HepG2 (cell line): Measurements from ENCODE around the gene RRP36. TPM values are rescaled to one million over a fixed set of nuclear protein-coding genes. Genes with fewer than 3 reads are reported as not detected.

Experiments
- ARNTL ChIP-seq: sonication (generic); formaldehyde crosslinking; IDR thresholded peaks from 2 replicates; pipeline ENCODE4 v1.4.0; 2020; ENCODE audit warnings: mild to moderate bottlenecking, missing genetic modification reagents
- HDAC6 ChIP-seq: fragments of 200-600 bp; sonication (generic); IDR thresholded peaks from 2 replicates; pipeline ENCODE4 v1.7.0; 2017; ENCODE audit warnings: mild to moderate bottlenecking, antibody characterized with exemption, low read length, low read depth
- JUNB ChIP-seq: sonication (generic); formaldehyde crosslinking; IDR thresholded peaks from 2 replicates; pipeline ENCODE4 v1.8.0; 2022; ENCODE audit warnings: missing genetic modification reagents, mild to moderate bottlenecking, borderline replicate concordance
- MTF1 ChIP-seq: sonication (generic); formaldehyde crosslinking; IDR thresholded peaks from 2 replicates; pipeline ENCODE4 v1.5.0; 2020; ENCODE audit warnings: missing genetic modification reagents
- MTF2 ChIP-seq: sonication (generic); formaldehyde crosslinking; IDR thresholded peaks from 2 replicates; pipeline ENCODE4 v1.5.0; 2020; ENCODE audit warnings: missing genetic modification reagents, borderline replicate concordance
- MXD1 ChIP-seq: sonication (generic); formaldehyde crosslinking; IDR thresholded peaks from 2 replicates; pipeline ENCODE4 v1.4.0; 2020; ENCODE audit warnings: mild to moderate bottlenecking, missing genetic modification reagents
- PITX1 ChIP-seq: sonication (generic); formaldehyde crosslinking; IDR thresholded peaks from 2 replicates; pipeline ENCODE4 v1.5.1; 2020; ENCODE audit warnings: mild to moderate bottlenecking, missing genetic modification reagents
- RFXAP ChIP-seq: sonication (generic); formaldehyde crosslinking; IDR thresholded peaks from 2 replicates; pipeline ENCODE4 v1.4.0; 2020; ENCODE audit warnings: missing genetic modification reagents, borderline replicate concordance
- SATB2 ChIP-seq: sonication (generic); formaldehyde crosslinking; IDR thresholded peaks from 2 replicates; pipeline ENCODE4 v1.5.0; 2020; ENCODE audit warnings: missing genetic modification reagents
- TFAP4 ChIP-seq: sonication (generic); IDR thresholded peaks from 2 replicates; pipeline ENCODE4 v1.6.1; 2016; ENCODE audit warnings: low read depth, borderline replicate concordance
- TGIF2 ChIP-seq: IDR thresholded peaks from 2 replicates; pipeline ENCODE4 v1.6.1; 2016; ENCODE audit warnings: control low read depth, missing compliant biosample characterization
- ZC3H4 ChIP-seq: sonication (generic); formaldehyde crosslinking; IDR thresholded peaks from 2 replicates; pipeline ENCODE4 v1.4.0; 2020; ENCODE audit warnings: missing genetic modification reagents, borderline replicate concordance
- ZNF232 ChIP-seq: sonication (generic); formaldehyde crosslinking; IDR thresholded peaks from 2 replicates; pipeline ENCODE4 v1.4.0; 2020; ENCODE audit warnings: missing genetic modification reagents, borderline replicate concordance
- ZNF253 ChIP-seq: sonication (generic); formaldehyde crosslinking; IDR thresholded peaks from 2 replicates; pipeline ENCODE4 v1.8.0; 2022; ENCODE audit warnings: mild to moderate bottlenecking, missing genetic modification reagents, borderline replicate concordance
- ZNF264 ChIP-seq: sonication (generic); formaldehyde crosslinking; IDR thresholded peaks from 2 replicates; pipeline ENCODE4 v1.4.0; 2020; ENCODE audit warnings: missing genetic modification reagents
- ZNF550 ChIP-seq: sonication (generic); formaldehyde crosslinking; IDR thresholded peaks from 2 replicates; pipeline ENCODE4 v1.4.0; 2020; ENCODE audit warnings: mild to moderate bottlenecking, missing genetic modification reagents, borderline replicate concordance
- ZNF709 ChIP-seq: sonication (generic); formaldehyde crosslinking; IDR thresholded peaks from 2 replicates; pipeline ENCODE4 v1.5.0; 2020; ENCODE audit warnings: mild to moderate bottlenecking, missing genetic modification reagents
- ZNF816 ChIP-seq: sonication (generic); formaldehyde crosslinking; IDR thresholded peaks from 2 replicates; pipeline ENCODE4 v1.8.0; 2022; ENCODE audit warnings: missing genetic modification reagents, mild to moderate bottlenecking, borderline replicate concordance
- ZNF83 ChIP-seq: sonication (generic); formaldehyde crosslinking; IDR thresholded peaks from 2 replicates; pipeline ENCODE4 v1.4.0; 2020; ENCODE audit warnings: missing genetic modification reagents, mild to moderate bottlenecking, borderline replicate concordance
- ZNF850 ChIP-seq: sonication (generic); formaldehyde crosslinking; conservative IDR thresholded peaks from 2 replicates; pipeline ENCODE4 v1.9.0; 2021; ENCODE audit warnings: mild to moderate bottlenecking, missing genetic modification reagents
- polyA plus RNA-seq, 8 experiments: library from polyadenylated mRNA; depleted of rRNA in 3 of 8; stranded (reverse) in 7 of 8; unstranded in 1 of 8; fragments of >200 nt; fragmentation: Illumina TruSeq in 4 of 8; extraction: Trizol in 4 of 8; gene quantifications; 2 replicates each; pipeline versions ENCODE4 v1.2.1 to v1.2.3, GENCODE V29; 2011 to 2016; ENCODE audit warnings: low read depth in 4 of 8, missing spikeins in 1 of 8, mixed read lengths in 1 of 8; ENCODE audit not compliant: insufficient read depth in 1 of 8
- total RNA-seq, 5 experiments: library from RNA; depleted of rRNA; stranded (reverse); fragments of >200 nt; fragmentation: Illumina TruSeq; extraction: Trizol; gene quantifications; 2 replicates each; pipeline ENCODE4 v1.2.3, GENCODE V29; 2016; ENCODE audit warnings: low read depth in 1 of 5
- TF ChIP-seq, protein P1 (sequence below): sonication (generic); formaldehyde crosslinking; IDR thresholded peaks from 2 replicates; pipeline ENCODE4 v1.4.0; 2020; ENCODE audit warnings: missing genetic modification reagents
- TF ChIP-seq, protein P2 (sequence below): sonication (generic); formaldehyde crosslinking; IDR thresholded peaks from 2 replicates; pipeline ENCODE4 v1.8.0; 2022; ENCODE audit warnings: missing genetic modification reagents, mild to moderate bottlenecking, moderate library complexity, borderline replicate concordance
- TF ChIP-seq, protein P3 (sequence below): sonication (generic); formaldehyde crosslinking; IDR thresholded peaks from 2 replicates; pipeline ENCODE4 v1.4.0; 2020; ENCODE audit warnings: mild to moderate bottlenecking, missing genetic modification reagents

The RRP36 gene
- total and polyA plus RNA-seq, 2 of the 13 experiments (the other 11 are each of a cell fraction or from before 2014, with no cell fraction given) = 29.5 to 144 TPM

DNA sequence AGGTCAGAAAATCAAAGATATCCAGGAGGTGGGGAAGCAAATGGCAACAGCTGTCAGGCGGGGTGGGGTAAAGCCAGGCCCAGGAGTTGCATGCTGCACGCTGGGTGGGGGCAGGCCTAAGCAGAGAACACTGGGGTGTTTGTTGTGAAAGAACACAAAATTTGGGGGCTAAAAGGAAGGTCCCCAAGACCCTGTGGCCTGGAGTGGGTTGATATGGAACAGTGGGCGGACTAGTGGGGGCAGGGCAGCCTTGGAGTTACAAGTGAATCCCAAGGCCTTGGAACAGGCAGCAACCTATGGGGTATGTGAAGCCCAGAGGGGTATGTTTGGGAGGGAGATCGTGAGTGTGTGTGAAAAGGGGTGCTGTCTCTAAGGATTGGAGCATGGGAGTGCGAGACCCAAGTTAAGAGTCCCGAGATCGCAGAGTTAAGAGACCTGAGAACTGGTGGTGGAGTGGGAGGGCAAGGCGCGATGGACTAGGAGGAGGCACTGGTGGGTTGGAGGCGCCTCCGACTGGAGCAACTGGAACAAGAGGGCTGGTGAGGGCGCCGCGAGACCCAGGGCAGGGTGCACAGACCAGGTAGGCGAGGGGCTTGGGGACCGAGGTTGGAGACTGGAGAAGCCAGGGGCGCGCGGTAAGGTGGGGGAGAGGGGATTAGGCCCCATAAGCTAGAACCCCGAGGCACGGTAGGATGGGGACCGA, 31.6 kb downstream of the RRP36 start (continued):
- TF ChIP-seq TFAP4 (peak; percentile 29; the same call in 1 of the 2 replicates), ZNF816 (CRISPR knock-in tag) (peak; percentile 74; the same call in 1 of the 2 replicates), SATB2 (CRISPR knock-in tag) (no peak), ZNF264 (CRISPR knock-in tag) (no peak), ZNF232 (0 out of 2 replicates have a peak, but pooled peaks have one; percentile 20), ZNF850 (CRISPR knock-in tag) (0 out of 2 replicates have a peak, but pooled peaks have one; percentile 7), ZNF253 (CRISPR knock-in tag) (0 out of 2 replicates have a peak, but pooled peaks have one; percentile 53), TGIF2 (0 out of 2 replicates have a peak, but pooled peaks have one; percentile 17), JUNB (CRISPR knock-in tag) (no peak), MTF2 (CRISPR knock-in tag) (0 out of 2 replicates have a peak, but pooled peaks have one; percentile 72), HDAC6 (no peak), MXD1 (no peak), ZC3H4 (CRISPR knock-in tag) (peak; percentile 46; the same call in 1 of the 2 replicates), ZNF709 (CRISPR knock-in tag) (no peak), PITX1 (CRISPR knock-in tag) (no peak), ARNTL (CRISPR knock-in tag) (no peak), ZNF550 (CRISPR knock-in tag) (peak; percentile 34; the same call in 1 of the 2 replicates), ZNF83 (no peak), RFXAP (CRISPR knock-in tag) (0 out of 2 replicates have a peak, but pooled peaks have one; percentile 37), MTF1 (no peak)
- TF ChIP-seq, protein P1, sequence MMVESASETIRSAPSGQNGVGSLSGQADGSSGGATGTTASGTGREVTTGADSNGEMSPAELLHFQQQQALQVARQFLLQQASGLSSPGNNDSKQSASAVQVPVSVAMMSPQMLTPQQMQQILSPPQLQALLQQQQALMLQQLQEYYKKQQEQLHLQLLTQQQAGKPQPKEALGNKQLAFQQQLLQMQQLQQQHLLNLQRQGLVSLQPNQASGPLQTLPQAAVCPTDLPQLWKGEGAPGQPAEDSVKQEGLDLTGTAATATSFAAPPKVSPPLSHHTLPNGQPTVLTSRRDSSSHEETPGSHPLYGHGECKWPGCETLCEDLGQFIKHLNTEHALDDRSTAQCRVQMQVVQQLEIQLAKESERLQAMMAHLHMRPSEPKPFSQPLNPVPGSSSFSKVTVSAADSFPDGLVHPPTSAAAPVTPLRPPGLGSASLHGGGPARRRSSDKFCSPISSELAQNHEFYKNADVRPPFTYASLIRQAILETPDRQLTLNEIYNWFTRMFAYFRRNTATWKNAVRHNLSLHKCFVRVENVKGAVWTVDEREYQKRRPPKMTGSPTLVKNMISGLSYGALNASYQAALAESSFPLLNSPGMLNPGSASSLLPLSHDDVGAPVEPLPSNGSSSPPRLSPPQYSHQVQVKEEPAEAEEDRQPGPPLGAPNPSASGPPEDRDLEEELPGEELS (CRISPR knock-in tag) = no peak
- TF ChIP-seq, protein P2, sequence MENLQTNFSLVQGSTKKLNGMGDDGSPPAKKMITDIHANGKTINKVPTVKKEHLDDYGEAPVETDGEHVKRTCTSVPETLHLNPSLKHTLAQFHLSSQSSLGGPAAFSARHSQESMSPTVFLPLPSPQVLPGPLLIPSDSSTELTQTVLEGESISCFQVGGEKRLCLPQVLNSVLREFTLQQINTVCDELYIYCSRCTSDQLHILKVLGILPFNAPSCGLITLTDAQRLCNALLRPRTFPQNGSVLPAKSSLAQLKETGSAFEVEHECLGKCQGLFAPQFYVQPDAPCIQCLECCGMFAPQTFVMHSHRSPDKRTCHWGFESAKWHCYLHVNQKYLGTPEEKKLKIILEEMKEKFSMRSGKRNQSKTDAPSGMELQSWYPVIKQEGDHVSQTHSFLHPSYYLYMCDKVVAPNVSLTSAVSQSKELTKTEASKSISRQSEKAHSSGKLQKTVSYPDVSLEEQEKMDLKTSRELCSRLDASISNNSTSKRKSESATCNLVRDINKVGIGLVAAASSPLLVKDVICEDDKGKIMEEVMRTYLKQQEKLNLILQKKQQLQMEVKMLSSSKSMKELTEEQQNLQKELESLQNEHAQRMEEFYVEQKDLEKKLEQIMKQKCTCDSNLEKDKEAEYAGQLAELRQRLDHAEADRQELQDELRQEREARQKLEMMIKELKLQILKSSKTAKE (CRISPR knock-in tag) = no peak
- TF ChIP-seq, protein P3, sequence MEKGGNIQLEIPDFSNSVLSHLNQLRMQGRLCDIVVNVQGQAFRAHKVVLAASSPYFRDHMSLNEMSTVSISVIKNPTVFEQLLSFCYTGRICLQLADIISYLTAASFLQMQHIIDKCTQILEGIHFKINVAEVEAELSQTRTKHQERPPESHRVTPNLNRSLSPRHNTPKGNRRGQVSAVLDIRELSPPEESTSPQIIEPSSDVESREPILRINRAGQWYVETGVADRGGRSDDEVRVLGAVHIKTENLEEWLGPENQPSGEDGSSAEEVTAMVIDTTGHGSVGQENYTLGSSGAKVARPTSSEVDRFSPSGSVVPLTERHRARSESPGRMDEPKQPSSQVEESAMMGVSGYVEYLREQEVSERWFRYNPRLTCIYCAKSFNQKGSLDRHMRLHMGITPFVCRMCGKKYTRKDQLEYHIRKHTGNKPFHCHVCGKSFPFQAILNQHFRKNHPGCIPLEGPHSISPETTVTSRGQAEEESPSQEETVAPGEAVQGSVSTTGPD = 0 out of 2 replicates have a peak, but pooled peaks have one; percentile 3
